NCI-H1417 treated with DMSO at 0.1 percent for 48 hours (cell line): ENCODE measurements around the gene NAA10.

Source experiments
- DNase-seq: peaks from one replicate; lab custom pipeline; 2025; lab: John Stamatoyannopoulos, UW

The NAA10 gene

GRCh38 chrX:153883163-153883843 lies 51.5 kb downstream of the NAA10 start:
- no peak for DNase-seq

GRCh38 chrX:153882557-153882956 lies 52.3 kb downstream of the NAA10 start:
- no peak for DNase-seq

- DNase-seq, result no peak
Observed at GRCh38 chrX:153882086-153882498, 52.7 kb downstream of the NAA10 start.

GRCh38 chrX:153881281-153881680 lies 53.6 kb downstream of the NAA10 start:
- DNase-seq, result no peak

GRCh38 chrX:153880440-153880815 lies 54.4 kb downstream of the NAA10 start:
- no peak for DNase-seq

- DNase-seq, result no peak
Observed at GRCh38 chrX:153879741-153880439, 54.9 kb downstream of the NAA10 start.
